ENCODE measurements around the gene GRP. TPM values are rescaled to one million over a fixed set of nuclear protein-coding genes. Genes with fewer than 3 reads are reported as not detected.

GRP gene
- total and polyA plus RNA-seq, 2 donors (not counting 3 experiments of a cell fraction or from before 2014, with no cell fraction given), result not detected

GRCh38 chr18:59276047-59276446, 56.1 kb downstream of the GRP start:
- TF ChIP-seq POLR2AphosphoS5 (IDR thresholded peaks at IDR 0.05; ENCODE audit: insufficient read depth, low read depth, low read length) (no peak), POLR2A (IDR thresholded peaks at IDR 0.05; ENCODE audit: low read depth, low read length) (no peak), FOS (IDR thresholded peaks at IDR 0.05; ENCODE audit: borderline replicate concordance, insufficient read depth, low read length) (no peak)
- TF ChIP-seq, protein P1, sequence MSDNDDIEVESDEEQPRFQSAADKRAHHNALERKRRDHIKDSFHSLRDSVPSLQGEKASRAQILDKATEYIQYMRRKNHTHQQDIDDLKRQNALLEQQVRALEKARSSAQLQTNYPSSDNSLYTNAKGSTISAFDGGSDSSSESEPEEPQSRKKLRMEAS (IDR thresholded peaks at IDR 0.05; ENCODE audit: insufficient read depth, insufficient read length), result no peak
- TF ChIP-seq, protein P2, sequence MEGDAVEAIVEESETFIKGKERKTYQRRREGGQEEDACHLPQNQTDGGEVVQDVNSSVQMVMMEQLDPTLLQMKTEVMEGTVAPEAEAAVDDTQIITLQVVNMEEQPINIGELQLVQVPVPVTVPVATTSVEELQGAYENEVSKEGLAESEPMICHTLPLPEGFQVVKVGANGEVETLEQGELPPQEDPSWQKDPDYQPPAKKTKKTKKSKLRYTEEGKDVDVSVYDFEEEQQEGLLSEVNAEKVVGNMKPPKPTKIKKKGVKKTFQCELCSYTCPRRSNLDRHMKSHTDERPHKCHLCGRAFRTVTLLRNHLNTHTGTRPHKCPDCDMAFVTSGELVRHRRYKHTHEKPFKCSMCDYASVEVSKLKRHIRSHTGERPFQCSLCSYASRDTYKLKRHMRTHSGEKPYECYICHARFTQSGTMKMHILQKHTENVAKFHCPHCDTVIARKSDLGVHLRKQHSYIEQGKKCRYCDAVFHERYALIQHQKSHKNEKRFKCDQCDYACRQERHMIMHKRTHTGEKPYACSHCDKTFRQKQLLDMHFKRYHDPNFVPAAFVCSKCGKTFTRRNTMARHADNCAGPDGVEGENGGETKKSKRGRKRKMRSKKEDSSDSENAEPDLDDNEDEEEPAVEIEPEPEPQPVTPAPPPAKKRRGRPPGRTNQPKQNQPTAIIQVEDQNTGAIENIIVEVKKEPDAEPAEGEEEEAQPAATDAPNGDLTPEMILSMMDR (IDR thresholded peaks at IDR 0.05; ENCODE audit: extremely low read depth in 1 of 2, insufficient read depth in 1 of 2, low read depth in 1 of 2, low read length in 2 of 2), result no peak
- Histone ChIP-seq H3K9me3 (replicated peaks; ENCODE audit: control insufficient read depth, insufficient read depth, low read length) (no peaks in the 10 kb centered on the region), H3K4me2 (ENCODE audit: insufficient read depth, low read length) (no peak overlapping the region), H4K20me1 (replicated peaks; ENCODE audit: control insufficient read depth, extremely low read depth, insufficient read depth, low read length) (no peaks in the 10 kb centered on the region), H3K79me2 (ENCODE audit: control insufficient read depth, insufficient read depth, low read length) (no peaks in the 10 kb centered on the region), H3K9me1 (replicated peaks; ENCODE audit: control insufficient read depth, extremely low read depth, insufficient read depth, low read length) (no peaks in the 10 kb centered on the region), H2AFZ (ENCODE audit: low read depth, low read length) (no peak overlapping the region), H3K27ac (ENCODE audit: insufficient read depth, low read depth, low read length) (no peak overlapping the region), H3K4me3 (replicated peaks in 1 of 3; ENCODE audit: insufficient read depth in 1 of 3, low read depth in 1 of 3, low read length in 3 of 3) (no peak overlapping the region), H3K9ac (replicated peaks; ENCODE audit: extremely low read depth, insufficient read depth, low read length) (no peak overlapping the region), H3K36me3 (ENCODE audit: control insufficient read depth in 2 of 2, extremely low read depth in 1 of 2, insufficient read depth in 2 of 2, low read length in 2 of 2) (no peaks in the 10 kb centered on the region), H3K4me1 (ENCODE audit: control insufficient read depth, extremely low read depth, insufficient read depth, low read length) (peaks cover 2% of the 10 kb centered on the region), H3K27me3 (ENCODE audit: control insufficient read depth in 2 of 2, insufficient read depth in 2 of 2, low read length in 2 of 2) (peaks cover 63 to 73% of the 10 kb centered on the region in 2 experiments)
- POLR2A ChIA-PET, result no interaction called here
- CTCF ChIA-PET, result interaction anchor here (0.9 to 2.1 kb wide), 4 partner anchors 9 to 32 kb away, joined by 3 to 9 read pairs (median 6); no protein-coding TSS in a partner anchor
- dilution Hi-C loops (cut with MboI; ENCODE audit: extremely low pct_ligation_motif_present, low sequenced_read_pairs), result no loop called here
- FAIRE-seq, result no peak
- intact Hi-C loops (cut with micrococcal nuclease), result no loop called here
- no peak for DNase-seq (ENCODE audit: low read depth, low spot score)
- BruUV-seq (replicated peaks), result no TSS peak

DNA sequence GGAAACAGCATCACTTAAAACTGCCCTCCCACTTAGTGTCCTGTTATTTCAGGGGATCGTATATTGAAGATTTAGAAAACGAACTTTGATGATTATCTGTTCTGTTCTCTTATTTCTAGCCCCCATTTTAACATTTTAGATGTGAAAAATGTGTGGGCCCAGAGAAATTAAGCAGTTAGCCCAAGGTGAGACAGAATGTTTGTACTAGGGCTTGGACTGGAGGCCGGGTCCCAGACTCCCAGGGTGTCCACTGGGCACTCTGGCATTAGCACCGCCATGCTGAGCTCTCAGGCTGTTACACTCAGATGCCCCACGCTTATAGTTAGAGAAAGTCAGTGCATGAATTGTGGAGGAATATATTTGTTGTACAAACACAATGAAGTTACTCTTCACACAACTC, 58.8 kb downstream of the GRP start:
- no peak overlapping the region for H3K4me3 ChIP-seq (replicated peaks in 1 of 3; ENCODE audit: insufficient read depth in 1 of 3, low read depth in 1 of 3, low read length in 3 of 3)
- no peaks in the 10 kb centered on the region for H3K79me2 ChIP-seq (ENCODE audit: control insufficient read depth, insufficient read depth, low read length)
- no peaks in the 10 kb centered on the region for H3K9me1 ChIP-seq (replicated peaks; ENCODE audit: control insufficient read depth, extremely low read depth, insufficient read depth, low read length)
- DNase-seq (ENCODE audit: low read depth, low spot score) (no peak), FAIRE-seq (no peak)
- CTCF ChIA-PET, result no interaction called here
- dilution Hi-C loops (cut with MboI; ENCODE audit: extremely low pct_ligation_motif_present, low sequenced_read_pairs) (no loop called here), intact Hi-C loops (cut with micrococcal nuclease) (no loop called here)
- no peak overlapping the region for H3K9ac ChIP-seq (replicated peaks; ENCODE audit: extremely low read depth, insufficient read depth, low read length)
- no TSS peak for BruUV-seq (replicated peaks)
- no peaks in the 10 kb centered on the region for H3K9me3 ChIP-seq (replicated peaks; ENCODE audit: control insufficient read depth, insufficient read depth, low read length)
- H4K20me1 ChIP-seq (replicated peaks; ENCODE audit: control insufficient read depth, extremely low read depth, insufficient read depth, low read length), result no peaks in the 10 kb centered on the region
- POLR2A ChIA-PET, result no interaction called here
- no peak overlapping the region for H2AFZ ChIP-seq (ENCODE audit: low read depth, low read length)
- H3K4me2 ChIP-seq (ENCODE audit: insufficient read depth, low read length), result no peak overlapping the region
- H3K36me3 ChIP-seq (ENCODE audit: control insufficient read depth in 2 of 2, extremely low read depth in 1 of 2, insufficient read depth in 2 of 2, low read length in 2 of 2), result no peaks in the 10 kb centered on the region
- no peaks in the 10 kb centered on the region for H3K4me1 ChIP-seq (ENCODE audit: control insufficient read depth, extremely low read depth, insufficient read depth, low read length)
- peaks cover 37 to 47% of the 10 kb centered on the region in 2 experiments for H3K27me3 ChIP-seq (ENCODE audit: control insufficient read depth in 2 of 2, insufficient read depth in 2 of 2, low read length in 2 of 2)
- H3K27ac ChIP-seq (ENCODE audit: insufficient read depth, low read depth, low read length), result no peak overlapping the region
- no peak for TF ChIP-seq FOS (IDR thresholded peaks at IDR 0.05; ENCODE audit: borderline replicate concordance, insufficient read depth, low read length)
- TF ChIP-seq, protein P1 (IDR thresholded peaks at IDR 0.05; ENCODE audit: insufficient read depth, insufficient read length), result no peak
